ENCODE data around the gene CASP8AP2.
A peak's percentile ranks its signal among the peaks of the same experiment; 100 is the strongest.
"Not testable (repeated sequence)": the region's sequence is repeated elsewhere in the genome, so short reads cannot be mapped to it uniquely, and the experiment has no call there.

Gene CASP8AP2

DNA sequence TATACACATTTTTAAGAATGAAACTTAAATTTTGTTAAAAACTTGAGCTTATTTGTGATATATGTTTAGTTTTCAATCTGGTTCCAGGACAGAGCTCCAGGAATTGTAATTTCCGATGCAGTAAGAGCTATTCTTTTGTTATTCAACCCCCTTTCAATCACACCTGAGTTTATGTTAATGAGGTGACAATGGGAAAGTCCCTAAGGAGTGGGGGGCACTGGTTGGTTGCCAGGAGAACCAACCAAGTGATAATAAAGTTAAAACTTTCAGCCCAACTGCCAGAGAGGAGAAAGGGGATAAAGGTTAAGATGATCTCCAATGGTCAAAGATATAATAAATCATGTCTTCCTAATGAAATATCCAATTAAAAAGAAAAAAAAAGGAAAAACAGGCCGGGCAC lies 29.9 kb upstream of the CASP8AP2 start:
- Mint-ChIP-seq H3K36me3 (ENCODE audit: low read depth) (peaks cover 73% of the 10 kb centered on the region), H3K4me3 (no peak overlapping the region), H3K27ac (peak overlapping the region; percentile 65), H3K27me3 (no peaks in the 10 kb centered on the region), H3K4me1 (ENCODE audit: low read depth) (peaks cover 23% of the 10 kb centered on the region), H3K9me3 (no peaks in the 10 kb centered on the region)
- no peak for DNase-seq

DNA sequence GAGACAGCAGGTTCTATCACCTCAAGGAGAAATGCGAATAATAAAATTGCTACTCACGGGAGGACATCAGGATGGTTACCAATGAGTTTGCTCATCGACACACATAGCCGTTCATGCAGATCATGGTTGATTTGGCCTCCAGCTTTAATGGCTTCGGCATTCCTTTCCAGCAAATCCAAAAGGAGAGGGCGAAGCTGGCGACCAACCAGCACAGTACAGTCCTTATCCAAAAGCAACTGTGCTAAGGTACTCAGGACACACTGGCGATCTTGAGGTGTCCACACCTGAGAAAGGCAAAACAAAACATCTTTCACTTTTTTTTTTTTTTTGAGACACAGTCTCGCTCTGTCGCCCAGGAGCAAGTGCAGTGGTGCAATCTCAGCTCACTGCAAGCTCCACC lies 26.4 kb upstream of the CASP8AP2 start:
- Mint-ChIP-seq H3K4me3 (no peak overlapping the region), H3K4me1 (ENCODE audit: low read depth) (peaks cover 23% of the 10 kb centered on the region), H3K9me3 (no peaks in the 10 kb centered on the region), H3K36me3 (ENCODE audit: low read depth) (peaks cover 69% of the 10 kb centered on the region), H3K27ac (no peak overlapping the region), H3K27me3 (no peaks in the 10 kb centered on the region)
- no peak for DNase-seq

DNA sequence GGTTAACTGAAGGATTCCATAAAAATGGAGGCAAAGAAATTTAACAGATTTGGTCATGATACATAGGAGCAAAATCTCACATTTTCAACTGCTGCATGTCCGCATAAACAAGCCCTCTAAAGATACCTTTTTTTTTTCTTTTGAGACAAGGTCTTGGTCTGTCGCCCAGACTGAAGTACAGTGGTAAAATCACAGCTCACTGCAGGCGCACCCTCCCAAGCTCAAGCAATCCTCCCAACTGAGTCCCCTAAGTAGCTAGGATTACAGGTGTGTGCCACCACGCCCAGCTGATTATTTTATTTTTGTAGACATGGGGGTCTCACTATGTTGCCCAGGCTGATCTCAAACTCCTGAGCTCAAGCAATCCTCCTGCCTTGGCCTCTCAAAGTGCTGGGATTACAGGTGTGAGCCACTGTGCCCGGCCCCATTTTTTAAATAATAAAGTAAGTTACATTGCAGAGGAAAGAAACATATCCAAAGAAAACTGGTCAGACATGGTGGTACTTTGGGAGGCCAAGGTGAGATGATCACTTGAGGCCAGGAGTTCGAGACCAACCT lies 23.8 kb upstream of the CASP8AP2 start:
- no peaks in the 10 kb centered on the region for H3K27me3 Mint-ChIP-seq
- DNase-seq: no peak
- no peaks in the 10 kb centered on the region for H3K9me3 Mint-ChIP-seq
- no peak overlapping the region for H3K4me3 Mint-ChIP-seq
- peaks cover 59% of the 10 kb centered on the region for H3K36me3 Mint-ChIP-seq (ENCODE audit: low read depth)
- H3K27ac Mint-ChIP-seq: peak overlapping the region; percentile 50
- peaks cover 28% of the 10 kb centered on the region for H3K4me1 Mint-ChIP-seq (ENCODE audit: low read depth)

DNA sequence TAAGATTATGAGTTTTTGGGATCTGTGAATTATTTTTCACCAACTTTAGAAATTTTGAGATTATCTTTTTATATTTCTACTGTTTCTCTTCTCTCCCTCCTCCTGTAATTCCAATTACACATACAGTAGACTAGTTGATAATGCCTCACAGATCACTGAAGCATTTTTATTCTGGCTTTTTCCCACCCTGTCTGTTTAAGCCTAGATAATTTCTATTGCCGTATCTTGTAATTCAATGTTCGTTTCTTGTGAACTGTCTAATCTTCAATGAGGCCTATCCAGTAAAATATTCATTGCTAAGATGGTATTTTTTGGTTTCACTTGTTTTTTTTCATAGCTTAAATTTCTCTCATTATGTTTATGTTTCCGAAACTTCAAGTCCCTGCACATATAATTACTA lies 22.1 kb upstream of the CASP8AP2 start:
- no peak overlapping the region for H3K4me3 Mint-ChIP-seq
- H3K9me3 Mint-ChIP-seq: no peaks in the 10 kb centered on the region
- DNase-seq: no peak
- H3K36me3 Mint-ChIP-seq (ENCODE audit: low read depth): peaks cover 48% of the 10 kb centered on the region
- H3K4me1 Mint-ChIP-seq (ENCODE audit: low read depth): peaks cover 32% of the 10 kb centered on the region
- H3K27me3 Mint-ChIP-seq: no peaks in the 10 kb centered on the region
- H3K27ac Mint-ChIP-seq: peak overlapping the region; percentile 4

DNA sequence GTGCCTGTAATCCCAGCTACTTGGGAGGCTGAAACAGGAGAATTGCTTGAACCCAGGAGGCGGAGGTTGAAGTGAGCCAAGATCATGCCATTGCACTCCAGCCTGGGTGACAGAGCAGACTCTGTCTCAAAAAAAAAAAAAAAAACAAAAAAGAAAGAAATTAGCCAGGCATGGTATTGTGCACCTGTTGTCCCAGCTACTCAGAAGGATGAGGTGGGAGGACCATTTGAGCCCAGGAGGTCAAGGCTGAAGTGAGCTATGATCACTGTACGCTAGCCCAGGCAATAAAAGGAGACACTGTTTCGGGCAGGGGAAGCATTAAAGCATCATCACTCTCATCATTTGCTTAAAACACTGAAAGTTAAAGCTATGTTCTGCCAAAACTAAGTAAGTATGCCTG lies 16.3 kb upstream of the CASP8AP2 start:
- not testable (repeated sequence) for H3K27ac Mint-ChIP-seq, H3K9me3 Mint-ChIP-seq, H3K4me3 Mint-ChIP-seq, DNase-seq, H3K27me3 Mint-ChIP-seq
- Mint-ChIP-seq H3K4me1 (ENCODE audit: low read depth) (peaks cover 49% of the 10 kb centered on the region), H3K36me3 (ENCODE audit: low read depth) (peaks cover 43% of the 10 kb centered on the region)

DNA sequence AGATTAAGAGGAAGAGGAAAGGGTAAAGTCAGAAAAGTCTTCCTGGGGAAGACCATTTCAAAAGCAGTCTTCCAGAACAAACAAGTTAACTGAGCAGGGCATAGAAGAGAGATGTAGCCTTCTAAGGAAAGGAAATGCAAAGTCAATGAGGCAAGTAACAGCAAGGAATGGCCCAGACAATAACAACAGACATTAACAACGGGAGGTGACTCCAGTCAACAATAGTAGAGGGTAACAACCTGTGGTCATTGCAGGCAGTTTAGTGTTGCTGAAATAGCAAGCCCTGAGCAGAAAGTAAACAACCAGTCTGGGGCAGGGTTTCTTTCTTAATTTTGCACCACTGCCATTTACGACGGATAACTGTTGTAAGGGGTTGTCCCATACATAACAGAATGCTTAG lies 12.2 kb upstream of the CASP8AP2 start:
- H3K27ac Mint-ChIP-seq: peak overlapping the region; percentile 50
- no peaks in the 10 kb centered on the region for H3K9me3 Mint-ChIP-seq
- DNase-seq: no peak
- peaks cover 49% of the 10 kb centered on the region for H3K4me1 Mint-ChIP-seq (ENCODE audit: low read depth)
- no peaks in the 10 kb centered on the region for H3K27me3 Mint-ChIP-seq
- peak overlapping the region; percentile 89 for H3K4me3 Mint-ChIP-seq
- peaks cover 45% of the 10 kb centered on the region for H3K36me3 Mint-ChIP-seq (ENCODE audit: low read depth)

DNA sequence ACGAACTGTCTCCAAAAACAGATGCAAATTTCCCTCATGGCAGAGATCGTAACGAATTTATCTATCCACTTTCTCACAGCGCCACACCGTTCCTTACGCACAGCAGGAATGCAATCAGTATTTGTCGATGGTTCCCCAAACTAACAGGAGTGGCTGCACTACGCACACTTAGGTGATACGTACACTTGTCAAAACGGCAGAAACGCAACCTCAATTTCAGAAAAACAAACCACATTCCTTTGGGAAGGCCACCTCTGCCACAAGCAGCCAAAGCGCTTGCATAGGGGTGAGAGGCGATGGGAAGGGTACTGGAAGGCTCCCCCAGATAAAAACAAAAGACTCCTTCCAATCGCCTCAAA lies 10.7 kb upstream of the CASP8AP2 start:
- peak overlapping the region; percentile 89 for H3K4me3 Mint-ChIP-seq
- DNase-seq: no peak
- peaks cover 48% of the 10 kb centered on the region for H3K4me1 Mint-ChIP-seq (ENCODE audit: low read depth)
- H3K36me3 Mint-ChIP-seq (ENCODE audit: low read depth): peaks cover 44% of the 10 kb centered on the region
- H3K9me3 Mint-ChIP-seq: no peaks in the 10 kb centered on the region
- H3K27ac Mint-ChIP-seq: peak overlapping the region; percentile 98
- no peaks in the 10 kb centered on the region for H3K27me3 Mint-ChIP-seq

DNA sequence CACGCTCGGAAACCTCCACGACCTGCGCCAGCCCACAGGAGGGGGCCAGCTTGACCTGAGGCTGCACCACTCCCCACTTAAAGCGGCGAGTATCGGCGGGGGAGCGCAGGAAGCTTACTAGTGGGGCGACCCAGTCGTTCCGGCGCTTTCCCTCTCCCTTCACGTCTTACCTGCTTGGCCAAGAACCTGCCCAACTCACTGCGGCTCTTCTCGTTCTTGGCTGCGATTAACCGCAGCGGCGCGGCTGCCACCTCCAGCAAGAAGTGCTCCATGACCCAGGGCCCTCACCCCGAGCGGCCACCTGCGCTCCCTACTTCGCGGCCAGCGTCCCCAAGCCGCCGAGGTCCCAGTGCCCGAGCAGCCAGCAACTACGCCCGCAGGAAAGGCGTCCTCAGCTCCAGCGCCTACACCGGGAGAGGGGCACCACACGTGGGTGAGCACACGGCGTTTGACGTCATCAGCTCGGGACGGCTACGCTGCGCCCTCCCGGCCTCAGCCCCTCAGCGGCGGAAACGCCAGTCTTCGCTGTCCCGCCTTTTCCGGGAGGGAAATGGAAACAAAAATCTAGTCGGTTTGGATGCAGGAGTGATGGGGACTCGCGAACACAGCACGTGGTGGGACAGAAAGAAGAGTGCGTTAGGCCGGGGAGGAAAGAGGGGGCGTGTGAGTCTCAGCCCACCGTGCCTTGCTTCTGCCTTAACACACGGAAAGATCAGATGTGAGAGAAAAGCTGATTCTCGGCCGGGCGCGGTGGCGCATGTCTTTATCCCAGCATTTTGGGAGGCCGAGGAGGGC lies 10.1 kb upstream of the CASP8AP2 start, which contains the start of gene MDN1:
TSS of gene MDN1 (minus strand) at position 459 of the 795 bp plus-strand sequence. CDS start at position 272, 187 bp downstream.
- Mint-ChIP-seq H3K4me3 (peak within 1 kb of the TSS; percentile 89), H3K4me1 (ENCODE audit: low read depth) (peaks cover 42% of the 10 kb centered on the region), H3K27me3 (no peaks in the 10 kb centered on the region), H3K27ac (peak within 1 kb of the TSS; percentile 98), H3K9me3 (no peaks in the 10 kb centered on the region), H3K36me3 (ENCODE audit: low read depth) (peaks cover 39% of the 10 kb centered on the region)
- DNase-seq: peak; percentile 93

DNA sequence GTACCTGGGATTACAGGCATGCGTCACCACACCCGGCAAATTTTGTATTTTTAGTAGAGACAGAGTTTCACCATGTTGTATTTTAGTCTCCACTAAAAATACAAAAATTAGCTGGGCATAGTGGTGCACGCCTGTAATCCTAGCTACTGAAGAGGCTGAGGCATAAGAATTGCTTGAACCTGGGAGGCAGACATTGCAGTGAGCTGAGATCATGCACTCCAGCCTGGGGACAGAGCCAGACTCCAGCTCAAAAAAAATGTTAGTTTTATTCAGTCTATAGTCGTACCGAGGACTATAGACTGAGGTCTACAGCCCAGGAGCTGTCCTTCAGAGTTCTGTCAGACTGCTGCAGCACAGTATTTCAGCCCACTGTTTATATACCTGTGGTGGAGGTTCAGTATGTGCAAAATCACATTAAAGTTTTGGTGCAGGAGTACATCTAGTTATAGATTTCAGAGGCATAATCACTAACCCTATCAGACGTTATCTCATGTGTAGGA lies 3.6 kb upstream of the CASP8AP2 start:
- no peak overlapping the region for H3K4me3 Mint-ChIP-seq

DNA sequence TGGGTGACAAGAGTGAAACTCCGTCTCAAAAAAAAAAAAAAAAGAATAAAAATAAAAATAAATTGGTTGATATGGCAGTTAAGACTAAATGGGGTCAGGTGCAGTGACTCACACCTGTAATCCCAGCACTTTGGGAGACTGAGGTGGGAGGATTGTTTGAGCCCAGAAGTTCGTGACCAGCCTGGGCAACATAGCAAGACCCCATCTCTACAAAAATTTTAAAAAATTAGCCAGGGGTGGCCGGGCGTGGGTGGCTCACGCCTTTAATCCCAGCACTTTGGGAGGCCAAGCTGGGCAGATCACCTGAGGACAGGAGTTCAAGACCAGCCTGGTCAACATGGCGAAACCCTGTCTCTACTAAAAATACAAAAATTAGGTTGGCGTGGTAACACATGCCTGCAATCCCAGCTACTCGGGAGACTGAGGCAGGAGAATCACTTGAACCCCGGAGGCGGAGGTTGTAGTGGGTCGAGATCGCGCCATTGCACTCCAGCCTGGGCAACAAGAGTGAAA lies 1.1 kb upstream of the CASP8AP2 start:
- Mint-ChIP-seq H3K36me3 (ENCODE audit: low read depth) (peaks cover 44% of the 10 kb centered on the region), H3K27ac (peak overlapping the region; percentile 99), H3K4me1 (ENCODE audit: low read depth) (peaks cover 25% of the 10 kb centered on the region), H3K4me3 (peak overlapping the region; percentile 99)
- not testable (repeated sequence) for H3K9me3 Mint-ChIP-seq, H3K27me3 Mint-ChIP-seq, DNase-seq

More for the DNA sequence above, 3.6 kb upstream of the CASP8AP2 start:
- Mint-ChIP-seq H3K27ac (no peak overlapping the region), H3K9me3 (no peaks in the 10 kb centered on the region), H3K4me1 (ENCODE audit: low read depth) (peaks cover 9% of the 10 kb centered on the region), H3K27me3 (no peaks in the 10 kb centered on the region), H3K36me3 (ENCODE audit: low read depth) (peaks cover 22% of the 10 kb centered on the region)
- no peak for DNase-seq

DNA sequence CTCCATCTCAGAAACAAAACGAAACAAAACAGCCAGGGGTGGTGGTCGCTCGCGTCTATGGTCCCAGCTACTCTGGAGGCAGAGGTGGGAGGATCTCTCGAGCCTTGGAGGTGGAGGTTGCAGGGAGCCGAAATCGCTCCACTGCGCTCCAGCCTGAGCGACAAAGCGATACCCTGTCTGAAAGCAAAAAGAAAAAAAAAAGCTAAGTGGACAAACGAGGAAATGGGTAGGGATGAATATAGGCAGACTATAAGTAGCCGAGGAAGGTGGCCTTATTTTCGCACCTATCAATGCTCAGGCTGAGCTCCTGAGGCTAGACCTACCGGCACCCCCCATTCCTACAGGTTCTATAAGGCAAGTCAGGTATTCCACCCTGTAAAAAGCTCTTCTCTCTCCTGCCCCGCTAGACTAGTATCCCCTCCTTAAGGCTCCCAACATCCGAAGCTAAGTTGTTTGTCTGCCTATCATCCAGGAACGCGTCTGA lies 650 bp upstream of the CASP8AP2 start:
- H3K36me3 Mint-ChIP-seq (ENCODE audit: low read depth): peaks cover 49% of the 10 kb centered on the region

DNA sequence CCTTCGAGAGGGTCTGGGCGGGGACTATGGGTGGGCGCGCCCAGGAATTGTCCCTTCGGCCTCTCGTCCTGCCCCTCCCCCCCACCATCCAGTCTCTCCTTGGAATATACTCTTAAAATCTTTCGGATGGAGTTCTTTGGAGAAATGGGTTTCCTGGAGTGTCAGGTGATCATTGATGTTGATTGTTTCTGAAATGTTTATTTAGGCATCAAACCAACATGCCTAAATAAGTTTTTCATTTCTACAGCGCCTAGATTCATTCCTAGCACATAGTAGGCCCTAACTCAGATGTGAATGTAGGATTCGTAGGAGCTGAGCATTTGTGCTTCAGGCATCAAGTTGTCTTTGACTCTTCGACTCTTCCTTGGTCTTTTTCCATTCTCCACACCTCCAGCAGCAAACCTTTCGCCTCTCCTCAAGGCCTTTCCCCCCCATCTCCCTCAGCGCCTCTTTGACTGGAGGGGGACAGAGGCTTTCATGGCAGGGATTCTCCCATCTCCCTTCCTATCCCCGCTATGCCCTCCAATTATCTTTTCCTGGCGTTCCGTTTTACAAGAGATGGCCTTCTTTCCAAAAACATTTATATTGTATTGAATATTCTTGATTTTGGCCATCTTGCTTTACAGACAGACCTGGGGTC lies 610 bp downstream of the CASP8AP2 start:
- DNase-seq: no peak
- Mint-ChIP-seq H3K4me3 (peak overlapping the region; percentile 99), H3K27me3 (no peaks in the 10 kb centered on the region), H3K9me3 (no peaks in the 10 kb centered on the region), H3K27ac (peak overlapping the region; percentile 99), H3K36me3 (ENCODE audit: low read depth) (peaks cover 58% of the 10 kb centered on the region), H3K4me1 (ENCODE audit: low read depth) (peaks cover 39% of the 10 kb centered on the region)

More for the DNA sequence above, 650 bp upstream of the CASP8AP2 start:
- no peaks in the 10 kb centered on the region for H3K9me3 Mint-ChIP-seq
- peak overlapping the region; percentile 99 for H3K27ac Mint-ChIP-seq
- peak; percentile 53 for DNase-seq
- H3K4me1 Mint-ChIP-seq (ENCODE audit: low read depth): peaks cover 30% of the 10 kb centered on the region
- H3K27me3 Mint-ChIP-seq: no peaks in the 10 kb centered on the region
- H3K4me3 Mint-ChIP-seq: peak overlapping the region; percentile 99

DNA sequence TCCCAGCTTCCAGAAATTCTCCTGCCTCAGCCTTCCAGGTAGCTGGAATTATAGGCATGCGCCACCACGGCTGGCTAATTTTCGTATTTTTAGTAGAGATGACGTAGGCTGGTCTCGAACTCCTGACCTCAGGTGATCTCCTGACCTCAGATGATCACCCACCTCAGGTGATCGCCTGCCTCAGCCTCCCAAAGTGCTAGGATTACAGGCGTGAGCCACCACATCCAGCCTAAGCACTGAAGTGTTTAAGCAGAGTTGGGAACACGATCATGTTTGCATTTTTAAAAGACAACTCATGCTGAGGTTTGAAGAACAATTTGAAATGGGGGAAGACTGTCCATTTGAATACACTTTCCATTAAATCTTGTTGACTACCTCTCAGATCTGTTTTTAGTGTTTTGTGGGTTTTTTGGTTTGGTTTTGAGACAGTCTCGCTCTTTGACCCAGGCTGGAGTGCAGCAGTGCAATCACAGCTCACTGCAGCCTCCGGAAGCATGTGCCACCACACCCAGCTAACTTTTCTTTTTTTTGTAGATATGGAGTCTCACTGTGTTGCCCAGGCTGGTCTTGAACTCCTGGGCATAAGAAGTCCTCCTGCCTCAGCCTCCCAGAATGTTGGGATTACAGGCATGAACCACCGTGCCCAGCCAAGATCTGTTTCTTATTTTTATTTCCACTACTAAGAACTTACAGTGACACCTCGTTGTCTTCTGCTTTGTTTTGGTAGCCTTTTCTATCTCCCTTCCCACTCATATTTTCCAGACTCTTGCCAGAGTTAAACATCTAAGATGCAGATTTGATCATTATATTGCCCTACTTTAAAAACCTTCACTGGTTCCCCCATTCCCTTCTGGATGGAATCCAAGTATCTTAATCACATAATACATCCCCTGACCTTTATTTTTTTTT lies 5.5 kb downstream of the CASP8AP2 start:
- Mint-ChIP-seq H3K27me3 (no peaks in the 10 kb centered on the region), H3K4me3 (peak overlapping the region; percentile 57), H3K4me1 (ENCODE audit: low read depth) (peaks cover 69% of the 10 kb centered on the region), H3K36me3 (ENCODE audit: low read depth) (peaks cover 90% of the 10 kb centered on the region), H3K27ac (peak overlapping the region; percentile 94), H3K9me3 (no peaks in the 10 kb centered on the region)
- peak; percentile 51 for DNase-seq
